DND-41 (cell line): ENCODE data around the gene ANTKMT.

Experiments used
- ATAC-seq: fragments of 200-7000 bp; cut with Tn5 transposase; 3 replicates; pipeline ENCODE4 v1.9.1; 2021; ENCODE audit warnings: low read depth; ENCODE audit not compliant: insufficient read depth
- DNase-seq: peaks from one replicate; pipeline ENCODE4 v3.0.0-alpha.2; 2020
- H2AFZ ChIP-seq: 2 replicates; pipeline ENCODE4 v1.6.0; 2012; ENCODE audit warnings: low read depth, low read length
- H3K27ac ChIP-seq: 2 replicates; pipeline ENCODE4 v1.5.1; 2012; ENCODE audit warnings: low read length, inconsistent platforms
- H3K27me3 ChIP-seq: fragments of 200-600 bp; sonication (generic); 2 replicates; pipeline ENCODE4 v1.6.0; 2012; ENCODE audit warnings: low read length, mild to moderate bottlenecking, inconsistent platforms; ENCODE audit not compliant: insufficient read depth, poor library complexity
- H3K36me3 ChIP-seq: 2 replicates; pipeline ENCODE4 v1.5.1; 2012; ENCODE audit warnings: low read length, inconsistent platforms; ENCODE audit not compliant: insufficient read depth
- H3K4me1 ChIP-seq: 2 replicates; pipeline ENCODE4 v1.5.1; 2012; ENCODE audit warnings: mild to moderate bottlenecking, low read length; ENCODE audit not compliant: insufficient read depth
- H3K4me2 ChIP-seq: 2 replicates; pipeline ENCODE4 v1.6.0; 2012; ENCODE audit warnings: mild to moderate bottlenecking, moderate library complexity, low read length, inconsistent platforms; ENCODE audit not compliant: insufficient read depth
- H3K4me3 ChIP-seq, 2 experiments: fragments of 200-600 bp in 1 of 2; shearing (Covaris generic) in 1 of 2; 2 replicates each; pipeline ENCODE4 v1.5.1; 2012 to 2016; ENCODE audit warnings: inconsistent platforms in 2 of 2, low read length in 2 of 2, mild to moderate bottlenecking in 2 of 2, low read depth in 1 of 2, moderate library complexity in 1 of 2
- H3K79me2 ChIP-seq: 2 replicates; pipeline ENCODE4 v1.6.0; 2012; ENCODE audit warnings: low read length, inconsistent platforms; ENCODE audit not compliant: insufficient read depth
- H3K9ac ChIP-seq: 2 replicates; pipeline ENCODE4 v1.6.0; 2012; ENCODE audit warnings: low read depth, mild to moderate bottlenecking, inconsistent platforms, low read length, moderate library complexity
- H3K9me3 ChIP-seq: 2 replicates; pipeline ENCODE4 v1.5.1; 2012; ENCODE audit warnings: low read length, moderate library complexity, mild to moderate bottlenecking, inconsistent platforms; ENCODE audit not compliant: insufficient read depth, severe bottlenecking
- H4K20me1 ChIP-seq: 2 replicates; pipeline ENCODE4 v1.6.0; 2012; ENCODE audit warnings: low read length; ENCODE audit not compliant: insufficient read depth
- CTCF ChIP-seq: IDR thresholded peaks from 2 replicates; pipeline ENCODE4 v1.5.1; 2012; ENCODE audit warnings: borderline replicate concordance, low read length, moderate library complexity, mild to moderate bottlenecking; ENCODE audit not compliant: poor library complexity, severe bottlenecking; ENCODE audit errors: extremely low read depth
- EZH2 ChIP-seq: IDR thresholded peaks from 3 replicates; pipeline ENCODE4 v1.6.1; 2012; ENCODE audit warnings: borderline replicate concordance, low read depth, mild to moderate bottlenecking, moderate library complexity, low read length, inconsistent platforms; ENCODE audit not compliant: severe bottlenecking

The ANTKMT gene

DNA sequence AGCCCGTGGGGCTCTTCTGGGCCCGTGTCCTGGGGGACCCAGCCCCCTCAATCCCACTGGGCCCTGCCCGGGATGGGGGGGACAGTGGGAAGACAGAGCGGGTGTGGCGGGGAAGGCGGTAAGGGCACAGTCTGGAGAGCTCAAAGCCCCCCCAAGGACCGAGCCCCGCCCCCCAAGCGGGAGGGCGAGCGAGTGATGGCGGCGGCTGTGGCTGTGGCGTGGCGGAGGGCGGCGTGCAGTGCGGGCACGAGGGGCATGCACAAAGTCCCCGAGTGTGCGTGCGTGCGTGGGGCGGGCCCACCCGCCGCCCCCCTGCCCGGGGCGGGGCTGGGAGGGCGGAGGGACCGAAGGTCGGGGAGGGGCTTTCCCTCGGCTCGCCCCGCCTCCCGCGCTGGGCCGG is 27.2 kb upstream of the ANTKMT start:
- Histone ChIP-seq H3K27me3 (no peaks in the 10 kb centered on the region), H3K27ac (no peak overlapping the region), H3K4me3 (no peak overlapping the region), H4K20me1 (0 out of 2 replicates have a peak, but pooled peaks cover under 1% of the 10 kb centered on the region), H3K9me3 (no peaks in the 10 kb centered on the region), H3K79me2 (peaks cover 13% of the 10 kb centered on the region), H2AFZ (no peak overlapping the region), H3K9ac (no peak overlapping the region), H3K36me3 (no peaks in the 10 kb centered on the region), H3K4me2 (no peak overlapping the region), H3K4me1 (peaks cover 18% of the 10 kb centered on the region)
- TF ChIP-seq EZH2 (no peak), CTCF (no peak)
- DNase-seq (no peak), ATAC-seq (no peak)

DNA sequence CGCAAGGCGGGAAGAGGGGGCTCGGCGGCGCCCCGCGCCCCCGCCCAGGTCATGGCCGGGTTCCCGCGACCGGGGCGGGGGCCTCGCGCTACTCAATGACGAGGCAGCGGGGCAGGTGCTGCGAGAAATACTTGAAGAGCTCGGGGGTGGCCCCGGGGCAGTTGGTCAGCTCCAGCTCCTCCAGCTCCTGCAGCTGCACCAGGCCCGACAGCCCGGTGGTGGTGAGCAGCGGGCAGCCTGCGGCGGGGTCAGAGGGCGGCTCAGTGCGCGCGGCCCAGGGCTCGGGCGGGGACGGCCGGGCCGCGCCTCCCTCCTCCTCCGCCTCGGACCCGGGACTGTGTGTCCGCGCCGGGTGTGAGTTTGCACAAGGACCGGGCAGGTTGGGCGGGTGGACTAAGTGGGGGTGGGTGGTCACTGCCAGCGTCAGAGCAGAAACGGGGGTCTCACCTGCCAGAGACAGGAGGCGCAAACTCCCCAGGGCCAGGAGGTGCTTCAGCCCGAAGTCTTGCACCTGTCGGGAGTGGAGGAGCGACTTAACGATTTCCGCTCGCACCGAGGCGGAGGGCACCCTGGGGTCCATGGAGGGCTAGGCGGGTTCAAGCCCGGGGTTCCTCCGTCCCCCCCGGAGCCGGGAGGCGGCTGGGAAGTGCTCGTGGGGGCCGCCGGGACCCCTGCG is 26.6 kb upstream of the ANTKMT start:
- H3K4me1 ChIP-seq: peaks cover 12% of the 10 kb centered on the region
- no peak overlapping the region for H3K27ac ChIP-seq
- H3K27me3 ChIP-seq: no peaks in the 10 kb centered on the region

DNA sequence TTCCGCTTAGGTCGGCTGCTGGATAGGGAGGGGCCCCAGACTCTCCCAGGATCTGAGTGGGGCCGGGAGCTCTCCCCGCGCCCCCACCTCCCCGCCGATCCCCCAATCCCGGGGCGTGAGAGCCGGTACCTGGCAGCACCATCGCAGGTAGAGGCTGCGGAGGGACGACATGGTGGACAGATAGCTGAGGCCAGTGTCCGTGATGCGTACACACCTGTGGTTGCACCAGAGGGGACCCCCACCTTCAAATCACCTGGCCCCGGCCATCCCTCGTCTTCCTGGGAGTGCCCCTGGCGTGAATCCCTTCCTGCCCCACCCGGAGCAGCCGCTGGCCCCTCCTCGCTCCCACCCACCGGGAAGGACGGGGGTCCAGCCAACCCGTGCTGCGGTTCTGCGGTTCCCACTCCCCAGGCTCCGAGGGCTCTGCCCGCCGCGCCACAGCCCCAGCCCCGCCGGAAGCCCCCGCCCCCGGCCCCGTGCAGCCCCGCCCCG is 26.0 kb upstream of the ANTKMT start:
- Histone ChIP-seq H3K36me3 (no peaks in the 10 kb centered on the region), H3K4me2 (no peak overlapping the region), H3K9ac (no peak overlapping the region), H3K9me3 (no peaks in the 10 kb centered on the region), H2AFZ (no peak overlapping the region), H4K20me1 (peaks cover 2% of the 10 kb centered on the region; the same call in 1 of the 2 replicates), H3K27ac (no peak overlapping the region), H3K27me3 (no peaks in the 10 kb centered on the region), H3K4me1 (peaks cover 7% of the 10 kb centered on the region; the same call in 1 of the 2 replicates), H3K79me2 (peaks cover 1% of the 10 kb centered on the region), H3K4me3 (no peak overlapping the region)
- no peak for ATAC-seq
- no peak for TF ChIP-seq EZH2
- TF ChIP-seq CTCF: no peak
- no peak for DNase-seq

More for the DNA sequence above, 26.6 kb upstream of the ANTKMT start:
- Histone ChIP-seq H3K4me3 (no peak overlapping the region), H3K79me2 (peaks cover 7% of the 10 kb centered on the region), H2AFZ (no peak overlapping the region), H3K4me2 (no peak overlapping the region), H4K20me1 (no peaks in the 10 kb centered on the region), H3K9ac (no peak overlapping the region), H3K36me3 (no peaks in the 10 kb centered on the region), H3K9me3 (no peaks in the 10 kb centered on the region)
- no peak for ATAC-seq
- no peak for DNase-seq
- TF ChIP-seq EZH2 (no peak), CTCF (no peak)
